Smooth muscle cell (in vitro differentiated cells): Measurements from ENCODE around the gene NEK6. TPM values are rescaled to one million over a fixed set of nuclear protein-coding genes. Genes with fewer than 3 reads are reported as not detected.

Experiments used
- DNase-seq: peaks from one replicate; lab custom pipeline; 2025; ENCODE audit not compliant: unreplicated experiment; lab: John Stamatoyannopoulos, UW
- H2AFZ ChIP-seq: fragments of 200-600 bp; sonication (generic); 2 replicates; pipeline ENCODE4 v1.6.0; 2016; ENCODE audit warnings: antibody characterized with exemption, low read depth, mild to moderate bottlenecking
- H3F3A ChIP-seq: fragments of 200-600 bp; sonication (generic); 2 replicates; pipeline ENCODE4 v1.6.0; 2017; ENCODE audit warnings: antibody characterized with exemption, low read depth
- H3K27ac ChIP-seq: fragments of 200-600 bp; sonication (generic); 2 replicates; pipeline ENCODE4 v1.5.1; 2016; ENCODE audit warnings: low read depth, mild to moderate bottlenecking
- H3K27me3 ChIP-seq: fragments of 200-600 bp; sonication (generic); 2 replicates; pipeline ENCODE4 v1.6.1; 2016; ENCODE audit warnings: low read depth, mild to moderate bottlenecking
- H3K36me3 ChIP-seq: fragments of 200-600 bp; sonication (generic); 2 replicates; pipeline ENCODE4 v1.5.1; 2016; ENCODE audit warnings: low read depth
- H3K4me1 ChIP-seq: fragments of 200-600 bp; sonication (generic); 2 replicates; pipeline ENCODE4 v1.5.1; 2016; ENCODE audit warnings: low read depth
- H3K4me2 ChIP-seq: fragments of 200-600 bp; sonication (generic); 2 replicates; pipeline ENCODE4 v1.6.0; 2016; ENCODE audit warnings: mild to moderate bottlenecking
- H3K4me3 ChIP-seq: fragments of 200-600 bp; sonication (generic); 2 replicates; pipeline ENCODE4 v1.5.1; 2016; ENCODE audit warnings: mild to moderate bottlenecking
- H3K79me2 ChIP-seq: fragments of 200-600 bp; sonication (generic); 2 replicates; pipeline ENCODE4 v1.6.0; 2016; ENCODE audit warnings: low read depth, mild to moderate bottlenecking
- H3K9ac ChIP-seq: fragments of 200-600 bp; sonication (generic); 2 replicates; pipeline ENCODE4 v1.6.0; 2016; ENCODE audit warnings: low read depth
- H3K9me3 ChIP-seq: fragments of 200-600 bp; sonication (generic); replicated peaks from 2 replicates; pipeline ENCODE4 v1.5.1; 2016; ENCODE audit warnings: low read depth
- H4K20me1 ChIP-seq: fragments of 200-600 bp; sonication (generic); 2 replicates; pipeline ENCODE4 v1.6.0; 2016; ENCODE audit warnings: low read depth
- CTCF ChIP-seq: fragments of 200-600 bp; sonication (generic); IDR thresholded peaks from 2 replicates; pipeline ENCODE4 v1.5.1; 2017; ENCODE audit warnings: borderline replicate concordance, mild to moderate bottlenecking, antibody characterized with exemption; ENCODE audit not compliant: insufficient read depth, poor library complexity, severe bottlenecking
- WGBS: methylation state at CpG from one replicate; pipeline ENCODE4 v1.1.7; 2016; ENCODE audit warnings: low lambda C conversion rate; 5-methylcytosine and 5-hydroxymethylcytosine counted together
- polyA plus RNA-seq: library from polyadenylated mRNA; unstranded; fragments of >200 nt; fragmentation: Nextera tagmentation; extraction: Ambion mirVana; gene quantifications from 2 replicates; pipeline ENCODE4 v1.2.1, GENCODE V29; 2016
- total RNA-seq: library from RNA; depleted of rRNA; stranded (reverse); fragments of >200 nt; gene quantifications from 2 replicates; pipeline ENCODE4 v1.2.3, GENCODE V29; 2014

NEK6 gene
- total and polyA plus RNA-seq, 2 experiments from 2014 or later, result 45.9 to 108 TPM

GRCh38 chr9:124231095-124231737 lies 26.5 kb upstream of the NEK6 start:
- no peak overlapping the region for H3K4me2 ChIP-seq
- H3F3A ChIP-seq, result no peaks in the 10 kb centered on the region
- WGBS, result 96% methylated on average over 8 of the region's 8 CpGs
- H3K9me3 ChIP-seq, result no peaks in the 10 kb centered on the region
- H3K27me3 ChIP-seq, result no peaks in the 10 kb centered on the region
- DNase-seq, result no peak
- no peaks in the 10 kb centered on the region for H4K20me1 ChIP-seq
- TF ChIP-seq CTCF, result no peak
- H3K36me3 ChIP-seq, result no peaks in the 10 kb centered on the region
- H3K79me2 ChIP-seq, result no peaks in the 10 kb centered on the region
- no peak overlapping the region for H3K27ac ChIP-seq
- no peak overlapping the region for H3K4me3 ChIP-seq
- no peaks in the 10 kb centered on the region for H3K4me1 ChIP-seq
- H3K9ac ChIP-seq, result no peak overlapping the region
- no peak overlapping the region for H2AFZ ChIP-seq

GRCh38 chr9:124238546-124239140 lies 19.1 kb upstream of the NEK6 start:
- 93% methylated on average over 5 of the region's 5 CpGs for WGBS

GRCh38 chr9:124239249-124240073 lies 18.3 kb upstream of the NEK6 start:
- H3K36me3 ChIP-seq, result no peaks in the 10 kb centered on the region
- H4K20me1 ChIP-seq, result no peaks in the 10 kb centered on the region
- no peak for DNase-seq
- no peak overlapping the region for H3K9ac ChIP-seq
- H3K4me1 ChIP-seq, result no peaks in the 10 kb centered on the region
- H3K27ac ChIP-seq, result no peak overlapping the region
- 79% methylated on average over 7 of the region's 7 CpGs for WGBS
- no peak for TF ChIP-seq CTCF
- H3K4me2 ChIP-seq, result no peak overlapping the region
- H2AFZ ChIP-seq, result no peak overlapping the region
- H3K27me3 ChIP-seq, result no peaks in the 10 kb centered on the region
- no peaks in the 10 kb centered on the region for H3F3A ChIP-seq
- H3K79me2 ChIP-seq, result no peaks in the 10 kb centered on the region
- no peaks in the 10 kb centered on the region for H3K9me3 ChIP-seq
- no peak overlapping the region for H3K4me3 ChIP-seq

More at GRCh38 chr9:124238546-124239140, 19.1 kb upstream of the NEK6 start:
- Histone ChIP-seq H3K27ac (no peak overlapping the region), H3K4me3 (no peak overlapping the region), H3K9me3 (no peaks in the 10 kb centered on the region), H2AFZ (no peak overlapping the region), H3F3A (no peaks in the 10 kb centered on the region), H3K36me3 (no peaks in the 10 kb centered on the region), H4K20me1 (no peaks in the 10 kb centered on the region), H3K4me2 (no peak overlapping the region), H3K27me3 (no peaks in the 10 kb centered on the region), H3K79me2 (no peaks in the 10 kb centered on the region), H3K4me1 (no peaks in the 10 kb centered on the region), H3K9ac (no peak overlapping the region)
- no peak for DNase-seq
- no peak for TF ChIP-seq CTCF
